NCI-H1436 (cell line): Measurements from ENCODE around the gene ASIC2.

ENCODE experiments used
- DNase-seq: peaks from one replicate; lab custom pipeline; 2025; lab: John Stamatoyannopoulos, UW

The ASIC2 gene

DNA sequence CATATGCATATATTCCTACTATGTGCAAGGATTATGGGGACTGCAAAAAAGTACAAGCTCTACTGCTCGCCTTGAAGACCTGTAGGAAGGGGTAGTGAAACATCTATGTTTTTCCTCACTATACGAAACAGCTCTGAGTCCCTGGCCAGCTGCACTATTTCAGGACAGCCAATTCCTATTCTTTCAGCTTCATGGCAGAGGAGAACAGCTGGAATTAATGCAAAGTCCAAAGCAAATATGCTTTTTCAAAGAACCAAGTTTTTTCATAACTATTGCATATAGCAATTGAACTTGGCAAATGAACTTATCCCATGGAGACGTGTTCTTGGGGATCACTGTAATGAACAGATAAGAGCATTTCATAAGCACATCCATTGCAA is 179.1 kb downstream of the ASIC2 start:
- DNase-seq, result no peak

DNA sequence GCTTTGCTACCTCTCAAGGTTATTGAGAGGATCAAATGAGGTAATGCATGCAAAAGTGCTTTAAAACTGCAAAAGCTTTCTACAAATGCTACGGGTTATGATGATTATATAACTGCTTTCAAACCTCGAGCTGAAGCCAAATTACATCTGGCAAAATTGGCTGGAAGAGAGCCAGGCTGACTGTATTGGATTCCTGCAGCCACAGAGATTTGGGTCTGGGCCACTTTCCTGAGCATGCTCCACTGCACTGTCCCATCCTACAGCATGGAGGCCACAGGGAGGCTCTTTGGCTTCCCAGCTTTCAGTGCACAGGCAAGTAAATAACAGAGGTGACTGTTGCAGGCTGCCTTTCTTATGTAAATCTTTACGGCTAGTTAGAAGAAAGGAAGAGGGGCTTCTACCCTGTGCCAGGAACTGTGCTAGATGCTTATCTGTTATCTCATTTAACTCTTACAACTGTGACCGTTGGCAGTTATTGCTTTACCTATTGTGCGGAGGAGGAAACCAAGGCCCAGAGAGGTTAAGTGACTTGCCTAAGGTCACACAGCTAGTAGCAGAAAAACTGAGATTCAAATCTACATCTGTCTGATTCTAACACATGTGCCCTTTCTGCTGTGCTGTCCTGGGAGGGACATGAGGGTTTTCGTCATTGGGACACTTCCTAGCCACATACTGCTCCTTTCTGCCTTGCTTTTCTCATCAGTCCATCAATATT is 179.7 kb downstream of the ASIC2 start:
- no peak for DNase-seq

DNA sequence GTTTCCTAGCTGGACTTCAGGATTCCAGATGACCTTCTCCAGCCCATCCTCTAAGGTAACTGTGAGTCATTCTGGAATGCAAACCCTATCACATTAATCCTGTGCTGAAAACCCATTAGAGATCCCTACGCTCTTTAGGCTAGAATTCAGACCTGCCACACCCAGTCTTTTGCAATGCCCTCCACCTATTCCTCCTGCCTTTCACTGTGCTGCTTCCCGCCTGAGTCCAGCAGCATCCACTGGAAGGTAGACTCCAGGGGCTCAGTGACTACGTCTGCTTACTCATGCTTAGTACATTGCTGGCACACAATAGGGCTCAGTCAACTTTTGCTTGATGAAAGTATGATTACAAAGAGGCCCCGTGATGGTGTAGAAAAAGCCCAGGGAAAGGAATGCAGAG is 180.3 kb downstream of the ASIC2 start:
- DNase-seq, result no peak

DNA sequence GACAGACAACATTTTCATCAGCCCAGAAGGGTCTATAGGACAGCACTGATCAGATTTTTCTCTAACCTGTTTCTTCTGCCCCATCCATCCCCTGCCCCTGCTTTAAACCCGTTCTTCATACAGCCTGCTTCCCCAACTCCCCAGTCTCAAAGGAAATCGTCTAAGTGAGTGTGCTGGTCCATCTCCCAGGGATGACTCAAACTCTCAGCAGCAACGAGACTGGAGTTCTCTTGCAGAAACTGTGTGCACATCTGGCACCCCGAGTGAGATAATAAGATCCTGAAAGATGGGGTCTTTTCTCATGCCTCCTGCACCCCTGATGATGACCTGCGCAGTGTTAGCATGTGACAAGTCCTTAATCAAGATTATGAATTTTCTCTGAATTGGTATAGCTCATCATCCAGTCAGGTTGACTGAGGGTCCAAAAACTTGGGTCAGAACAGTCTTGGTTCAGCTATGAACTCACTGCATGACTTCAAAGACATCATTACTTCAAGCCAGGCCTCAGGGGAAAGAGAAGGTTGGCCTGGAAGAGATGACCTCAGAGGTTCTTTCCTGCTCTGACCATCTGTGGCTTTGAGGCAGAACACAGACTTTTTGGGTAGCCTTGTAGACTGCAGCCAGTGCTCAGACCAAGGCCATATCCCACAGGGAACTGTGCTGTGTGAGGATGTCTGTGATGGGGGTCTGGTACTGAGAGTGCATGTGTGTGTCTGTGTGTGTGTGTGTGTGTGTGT is 183.6 kb downstream of the ASIC2 start:
- no peak for DNase-seq

DNA sequence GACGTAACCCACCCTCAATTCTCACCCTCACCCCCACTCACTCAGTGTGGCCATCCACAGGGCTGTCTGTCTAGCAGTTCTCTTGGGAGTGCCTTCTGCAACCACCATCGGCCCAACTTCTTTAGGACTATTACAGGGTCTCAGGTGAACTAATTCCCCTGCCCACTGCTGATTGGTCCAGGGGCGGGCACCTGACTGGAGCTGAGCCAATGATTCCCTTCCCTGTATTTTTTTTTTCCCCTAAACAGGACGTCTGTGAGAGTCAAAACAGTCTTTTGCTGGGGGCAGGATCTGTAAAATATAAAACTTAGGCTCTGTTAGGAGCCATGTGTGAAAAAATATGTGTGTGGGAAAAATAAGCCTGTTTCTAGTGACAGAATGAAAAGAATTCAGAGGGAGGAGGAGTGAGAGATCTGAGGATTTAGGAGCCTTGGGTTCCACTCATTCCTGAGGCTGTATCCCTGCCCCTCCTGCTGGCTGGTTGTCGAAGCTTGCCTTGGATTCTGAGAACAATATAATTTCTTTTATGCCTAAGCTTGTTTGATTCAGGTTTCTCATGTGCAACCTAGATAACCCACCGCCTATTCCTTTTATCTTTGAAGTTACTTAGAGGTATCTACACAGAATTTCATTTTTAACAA is 186.4 kb downstream of the ASIC2 start:
- DNase-seq, result no peak

DNA sequence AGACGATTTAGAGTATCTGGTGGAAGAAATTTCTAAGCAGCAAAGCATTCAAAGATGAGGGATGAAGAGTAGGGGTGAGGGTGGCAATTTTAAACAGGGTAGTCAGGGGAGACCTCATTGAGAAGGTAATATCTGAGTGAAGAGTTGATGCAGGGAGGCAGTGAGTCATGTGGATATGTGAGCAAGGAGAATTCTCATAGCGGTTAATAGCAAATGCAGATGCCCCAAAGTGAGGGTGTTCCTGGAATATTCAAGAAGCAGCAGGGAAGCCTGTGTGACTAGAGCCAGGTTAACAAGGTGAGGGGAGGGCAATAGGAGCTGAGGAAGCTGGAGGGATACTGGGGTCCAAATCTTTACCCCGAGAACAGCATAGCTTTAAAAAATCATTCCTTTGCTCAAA is 187.2 kb downstream of the ASIC2 start:
- no peak for DNase-seq

DNA sequence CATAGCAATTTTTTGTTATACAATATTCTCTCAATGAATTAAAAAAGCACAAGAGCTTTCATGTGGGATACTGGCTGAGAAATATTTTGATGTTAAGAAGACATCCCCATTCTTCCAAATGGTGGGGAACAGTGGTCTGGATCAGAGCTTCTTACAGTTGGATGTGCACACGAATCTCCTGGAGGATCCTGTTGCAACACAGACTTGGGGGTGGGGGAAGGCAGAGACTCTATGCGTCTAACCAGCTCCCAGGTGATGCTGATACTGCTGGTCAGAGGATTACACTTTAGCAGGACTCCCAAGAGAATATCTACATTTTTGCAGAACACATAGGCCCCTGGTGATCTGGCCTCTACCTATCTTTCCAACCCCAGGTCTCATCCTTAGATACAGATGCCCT is 193.2 kb downstream of the ASIC2 start:
- no peak for DNase-seq

DNA sequence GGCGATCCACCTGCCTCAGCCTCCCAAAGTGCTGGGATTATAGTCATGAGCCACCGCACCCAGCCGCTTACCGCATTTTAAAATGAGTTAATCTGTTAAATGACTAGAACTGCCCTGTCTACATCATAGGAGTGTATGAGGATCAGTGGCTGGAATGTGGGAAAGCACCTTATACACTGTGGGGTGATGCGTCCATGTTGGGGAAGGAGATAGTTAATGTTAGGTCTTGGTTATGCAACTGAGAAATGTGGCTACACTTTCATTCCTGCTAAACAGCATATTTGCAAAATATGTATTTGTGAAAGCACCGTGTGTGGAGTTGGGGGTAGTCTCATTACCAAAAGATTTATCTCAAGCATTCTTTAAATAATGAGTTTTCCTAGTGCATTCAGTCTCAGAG is 193.8 kb downstream of the ASIC2 start:
- no peak for DNase-seq

DNA sequence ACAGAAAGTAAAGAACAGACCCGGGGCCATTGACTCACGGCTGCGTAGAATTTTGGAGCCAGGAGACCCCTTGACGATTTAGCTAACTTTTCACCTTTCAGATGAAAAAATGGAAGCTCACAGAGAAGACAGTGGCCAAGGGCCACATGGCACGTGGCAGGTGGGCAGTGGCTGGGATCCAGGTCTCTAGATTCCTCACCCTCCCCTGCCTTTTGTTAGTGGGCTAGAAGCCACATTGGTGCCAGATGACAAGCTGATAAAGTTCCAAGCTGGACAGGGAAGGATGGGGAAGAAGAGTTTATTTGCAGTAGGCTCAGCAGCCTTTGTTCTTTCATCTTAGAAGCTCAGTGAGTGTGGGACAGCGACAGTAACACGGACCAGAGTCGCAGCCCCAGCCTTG is 195.7 kb downstream of the ASIC2 start:
- DNase-seq, result no peak

DNA sequence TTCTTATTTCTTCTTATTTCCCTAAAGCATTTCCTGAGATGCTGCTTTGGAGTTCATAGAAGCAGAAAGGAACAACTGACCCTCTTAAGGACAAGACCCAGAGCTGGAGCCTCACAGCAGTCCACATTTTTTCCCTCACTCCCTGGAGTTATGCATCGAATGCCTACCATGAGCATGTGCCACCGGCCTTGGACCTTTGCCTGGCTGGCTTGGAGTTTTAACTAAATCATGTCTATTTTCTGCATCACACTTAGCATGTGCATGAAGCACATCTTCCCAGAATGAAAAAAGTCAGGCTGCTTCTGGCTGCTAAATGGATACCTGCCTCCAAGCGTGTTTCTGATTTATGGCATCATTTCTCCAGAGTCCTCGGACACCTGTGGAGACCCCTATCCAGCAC is 196.9 kb downstream of the ASIC2 start:
- no peak for DNase-seq

DNA sequence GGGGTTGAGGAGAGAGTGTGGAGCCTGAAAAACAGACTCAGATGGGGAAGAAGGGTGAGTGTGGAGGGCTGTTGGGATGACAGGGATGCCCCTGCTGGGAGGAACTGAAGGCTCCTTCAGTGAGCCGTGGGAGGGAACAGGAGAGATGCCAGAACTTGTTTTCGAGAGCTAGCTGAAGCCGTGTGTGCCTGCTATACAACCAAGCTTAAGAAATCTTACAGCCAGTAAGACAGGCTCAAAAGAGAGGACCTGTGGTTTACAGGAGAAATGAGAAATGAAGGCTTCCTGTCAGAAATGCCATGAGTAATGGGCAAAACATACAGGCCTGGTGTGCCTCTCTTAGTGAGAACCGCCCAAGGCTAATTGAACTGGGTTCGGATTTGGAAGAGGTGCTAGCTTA is 201.8 kb downstream of the ASIC2 start:
- no peak for DNase-seq

DNA sequence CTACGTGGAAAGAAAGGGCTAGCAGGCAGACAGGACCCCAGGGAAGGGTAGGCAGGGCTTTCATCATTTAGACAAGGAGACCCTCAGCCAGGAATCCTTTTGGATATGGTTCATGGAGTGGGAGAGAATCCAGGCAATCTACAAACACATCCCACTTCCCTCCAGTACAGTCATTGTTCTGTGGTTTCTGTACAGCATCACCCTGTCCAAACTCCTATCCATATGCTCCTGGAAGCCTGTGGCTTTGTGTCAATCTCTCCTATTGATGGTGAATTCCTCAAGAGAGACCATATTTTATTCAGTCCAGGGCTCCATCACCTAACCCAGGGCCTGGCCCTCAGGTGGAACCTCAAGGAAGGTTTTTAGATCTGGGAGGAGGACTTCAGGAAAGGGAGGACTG is 202.3 kb downstream of the ASIC2 start:
- no peak for DNase-seq

DNA sequence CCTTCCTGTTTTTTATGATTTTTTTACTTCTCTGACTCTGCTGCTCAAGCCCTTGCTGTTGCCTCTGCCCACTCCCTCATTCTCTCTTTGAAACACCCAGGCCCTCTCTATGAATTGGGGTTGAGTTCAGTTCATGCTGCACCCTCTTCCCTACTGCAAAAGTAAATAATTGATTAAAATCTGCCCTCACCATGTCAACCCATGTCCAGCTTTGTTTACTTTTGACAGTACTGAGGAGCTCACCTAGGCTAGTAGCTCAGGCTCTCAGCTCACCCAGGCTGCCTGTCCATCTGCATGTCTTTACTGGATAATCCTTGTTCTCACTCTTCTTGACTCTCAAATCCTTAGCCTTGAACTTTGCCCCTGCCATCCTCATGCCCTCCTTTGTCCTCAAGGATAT is 206.2 kb downstream of the ASIC2 start:
- DNase-seq, result no peak

DNA sequence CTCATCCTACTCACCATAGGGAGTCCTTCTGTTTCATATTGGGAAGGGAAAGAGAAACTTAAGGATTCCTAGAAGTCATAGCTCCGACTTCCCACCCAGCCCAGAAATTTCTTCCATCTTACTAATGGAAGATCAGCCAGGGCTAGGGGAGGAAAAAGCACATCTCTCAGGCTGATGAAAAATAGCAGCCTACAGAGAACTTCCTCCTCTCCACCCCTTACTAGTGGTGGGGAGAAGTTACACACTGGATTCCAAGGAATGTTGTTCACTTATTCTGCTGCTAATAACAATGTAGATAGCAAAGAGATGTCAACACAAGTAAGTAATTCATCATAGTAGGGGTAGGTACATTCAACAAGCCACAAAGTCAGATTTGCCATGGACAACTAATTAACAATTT is 207.1 kb downstream of the ASIC2 start:
- DNase-seq, result no peak

DNA sequence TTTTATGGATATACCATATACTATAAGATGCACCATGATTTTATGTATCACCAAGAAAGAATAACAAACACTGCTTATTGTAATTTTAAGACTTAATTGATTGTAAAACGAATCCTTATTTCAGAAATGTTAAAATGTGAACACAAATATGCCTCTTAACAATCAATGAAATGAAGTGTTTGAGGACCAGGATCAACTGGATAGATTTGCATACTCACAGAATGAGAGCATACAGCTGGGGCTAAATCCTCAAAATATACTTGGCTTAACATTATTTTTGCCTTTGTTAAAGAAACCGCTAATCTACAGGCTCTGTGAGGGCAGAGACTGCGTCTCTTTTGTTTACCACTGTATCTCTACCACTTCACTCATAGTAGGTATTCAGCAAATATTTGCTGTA is 207.8 kb downstream of the ASIC2 start:
- DNase-seq, result no peak

DNA sequence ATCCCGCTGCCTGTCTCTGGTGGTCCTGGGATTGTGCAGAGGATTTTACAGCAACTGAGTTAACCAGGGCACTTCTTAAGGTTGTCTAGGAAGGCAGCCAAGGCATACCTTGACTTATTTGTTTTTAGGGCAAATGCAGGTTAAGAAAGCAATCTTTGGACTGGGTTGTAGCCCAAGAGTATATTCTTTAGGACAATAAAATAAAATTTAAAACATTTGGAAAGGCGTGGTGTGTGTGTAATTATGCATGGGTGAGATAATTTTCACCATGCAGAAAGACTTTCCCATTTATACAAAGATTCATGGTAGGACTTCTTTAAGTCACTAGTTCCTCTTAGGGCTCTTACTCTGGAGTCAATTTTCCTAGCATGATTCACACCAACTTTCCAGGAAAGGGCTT is 208.3 kb downstream of the ASIC2 start:
- DNase-seq, result no peak

DNA sequence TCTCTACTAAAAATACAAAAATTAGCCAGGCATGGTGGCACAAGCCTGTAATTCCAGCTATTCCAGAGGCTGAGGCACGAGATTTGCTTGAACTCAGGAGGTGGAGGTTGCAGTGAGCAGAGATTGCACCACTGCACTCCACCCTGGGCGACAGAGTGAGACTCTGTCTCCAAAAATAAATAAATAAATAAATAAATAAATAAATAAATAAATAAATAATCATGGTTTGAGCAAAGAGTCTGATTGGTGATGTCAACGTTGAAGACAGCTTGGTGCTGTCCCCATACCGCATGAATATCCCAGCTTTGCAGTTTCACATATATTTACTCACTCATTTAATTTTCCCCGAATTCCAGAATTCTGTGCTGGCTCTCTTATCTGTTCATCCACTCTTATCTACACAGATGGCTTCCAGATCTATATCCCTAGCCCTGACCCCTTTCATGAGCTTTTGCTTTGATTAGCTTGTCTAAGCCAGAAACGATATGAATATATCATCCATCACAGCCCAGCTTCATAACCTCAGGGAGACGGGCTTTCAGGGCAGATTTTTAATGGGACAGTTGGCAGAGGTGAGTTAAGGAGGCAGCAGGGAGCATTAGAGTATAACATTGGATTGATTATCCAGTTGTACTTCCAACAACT is 210.4 kb downstream of the ASIC2 start:
- no peak for DNase-seq

DNA sequence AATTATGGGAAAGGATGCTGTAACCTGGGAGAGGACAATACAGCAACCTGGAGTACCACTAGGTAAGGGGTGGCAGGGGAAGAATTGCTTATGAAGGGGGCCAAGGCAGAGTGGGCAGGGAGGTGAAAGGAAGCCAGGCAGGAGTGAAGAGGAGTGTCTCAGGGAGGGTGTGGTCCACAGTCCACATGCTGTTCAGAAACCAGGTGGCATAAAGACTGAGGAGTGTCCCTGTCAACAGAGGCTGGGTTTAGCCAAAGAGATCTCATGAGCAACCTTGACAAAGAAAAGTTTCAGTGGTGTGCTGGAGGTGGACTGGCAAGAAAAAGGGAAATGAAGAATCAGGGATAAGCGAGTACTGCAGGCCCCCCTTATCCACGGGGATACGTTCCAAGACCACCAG is 213.0 kb downstream of the ASIC2 start:
- DNase-seq, result no peak

DNA sequence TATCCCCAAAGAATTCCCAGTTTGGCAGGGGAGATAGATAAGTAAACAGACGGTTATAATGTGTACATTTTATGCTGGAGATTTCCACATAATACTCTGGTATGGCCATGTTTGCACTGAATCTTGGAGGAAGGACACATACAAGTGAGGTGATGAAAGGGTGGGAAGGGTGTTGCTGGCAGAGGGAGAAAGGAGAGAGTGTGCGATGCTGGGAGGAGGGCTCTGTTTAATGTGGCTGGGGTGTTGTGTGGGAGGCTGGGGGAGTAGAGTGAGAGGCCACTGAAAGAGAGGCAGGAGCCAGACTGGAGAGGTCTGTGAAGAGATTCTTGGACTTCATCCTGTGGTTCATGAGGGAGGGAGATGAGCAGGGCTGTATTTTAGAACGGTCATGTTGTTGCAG is 213.9 kb downstream of the ASIC2 start:
- DNase-seq, result no peak

DNA sequence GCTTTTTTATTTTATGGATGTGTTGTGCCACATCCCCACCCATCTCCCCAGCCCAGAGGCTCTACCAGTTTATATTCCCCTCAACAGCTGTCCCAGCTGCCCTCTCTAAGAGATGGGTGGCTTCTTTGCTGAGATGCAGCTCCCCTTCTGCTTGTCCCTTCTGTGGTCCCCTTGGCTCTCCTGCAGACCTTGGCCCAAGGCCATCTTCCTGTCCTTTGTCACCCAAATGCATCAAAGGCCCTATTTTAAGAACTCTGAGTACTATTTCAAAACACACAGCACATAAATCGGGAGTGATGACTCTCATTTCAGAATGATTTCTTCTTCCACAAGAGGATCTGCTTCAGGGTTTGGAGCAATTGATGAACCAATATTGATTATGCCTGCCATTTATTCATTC is 216.1 kb downstream of the ASIC2 start:
- no peak for DNase-seq

DNA sequence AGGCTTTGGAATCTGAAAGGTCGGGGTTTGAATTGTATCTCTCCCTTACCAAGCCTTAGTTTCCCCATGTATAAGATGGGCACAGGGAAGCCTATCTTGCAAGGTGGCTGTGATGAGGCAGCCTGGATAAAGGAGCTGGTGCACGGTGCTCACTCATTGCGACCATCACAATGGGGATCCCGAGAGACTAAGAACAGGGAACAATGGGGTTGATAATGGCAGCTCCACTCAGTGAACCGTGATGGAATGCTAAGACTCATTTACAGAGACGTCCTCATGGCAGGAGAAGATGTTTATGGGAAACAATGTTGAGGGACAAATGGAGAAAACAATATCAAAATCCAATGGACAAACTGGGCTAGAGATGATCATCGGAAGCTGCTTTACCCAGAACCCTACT is 219.7 kb downstream of the ASIC2 start:
- no peak for DNase-seq

DNA sequence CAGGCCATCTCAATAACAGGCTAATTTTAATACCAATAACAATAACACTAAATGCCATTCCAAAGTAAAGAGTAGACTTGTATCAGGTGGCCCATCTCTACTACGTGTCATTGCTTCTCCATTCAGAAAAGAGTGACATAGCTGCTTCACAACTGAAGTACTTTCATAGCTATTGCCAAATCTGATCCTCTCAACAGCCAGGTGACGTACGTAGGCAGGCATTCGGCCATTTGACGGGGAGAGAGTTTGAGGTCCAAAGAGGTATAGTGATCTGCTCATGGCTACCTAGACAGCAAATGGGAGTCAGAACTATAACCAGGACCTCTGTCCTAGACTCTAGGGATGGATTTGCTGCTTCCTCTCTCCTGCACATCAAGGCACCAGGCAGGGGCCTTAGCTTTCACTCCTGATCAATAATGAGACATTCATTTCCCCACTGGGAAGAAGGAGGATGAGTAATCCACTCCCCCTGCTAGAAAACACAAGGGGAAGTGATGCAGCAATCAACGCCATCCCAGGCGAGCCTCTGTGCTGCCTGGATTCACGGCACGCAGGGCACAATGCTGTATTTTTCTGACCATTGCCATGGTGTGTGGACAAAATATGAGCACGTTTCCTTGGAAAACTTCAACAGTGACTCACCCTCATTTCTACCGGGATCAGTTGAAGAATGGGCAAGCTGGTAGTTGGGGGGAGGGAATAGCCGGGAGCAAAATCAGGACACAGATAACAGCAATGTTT is 220.5 kb downstream of the ASIC2 start:
- DNase-seq, result no peak
